ENCODE data around the gene ITSN1.
"Not testable (repeated sequence)": the region's sequence is repeated elsewhere in the genome, so short reads cannot be mapped to it uniquely, and the experiment has no call there.

Gene ITSN1

GRCh38 chr21:33859373-33860102 lies 217.2 kb downstream of the ITSN1 start:
- TF ChIP-seq CTCF (IDR thresholded peaks at IDR 0.05; ENCODE audit: low read depth, low read length): no peak
- no peak for DNase-seq
- H3K27me3 ChIP-seq: no peaks in the 10 kb centered on the region

GRCh38 chr21:33860332-33860879 lies 218.1 kb downstream of the ITSN1 start:
- H3K9me3 ChIP-seq: no peaks in the 10 kb centered on the region
- no peaks in the 10 kb centered on the region for H3K27me3 ChIP-seq
- H3K4me3 ChIP-seq (ENCODE audit: low read depth, low read length): no peak overlapping the region
- no peak for TF ChIP-seq CTCF (IDR thresholded peaks at IDR 0.05; ENCODE audit: low read depth, low read length)
- H3K36me3 ChIP-seq: no peaks in the 10 kb centered on the region
- H3K4me1 ChIP-seq: no peaks in the 10 kb centered on the region
- DNase-seq: no peak

More at GRCh38 chr21:33859373-33860102, 217.2 kb downstream of the ITSN1 start:
- Histone ChIP-seq H3K4me1 (no peaks in the 10 kb centered on the region), H3K36me3 (no peaks in the 10 kb centered on the region), H3K9me3 (no peaks in the 10 kb centered on the region), H3K4me3 (ENCODE audit: low read depth, low read length) (no peak overlapping the region)

GRCh38 chr21:33861125-33861524 lies 218.8 kb downstream of the ITSN1 start:
- TF ChIP-seq CTCF (IDR thresholded peaks at IDR 0.05; ENCODE audit: low read depth, low read length): no peak
- Histone ChIP-seq H3K27me3 (no peaks in the 10 kb centered on the region), H3K36me3 (no peaks in the 10 kb centered on the region), H3K4me1 (no peaks in the 10 kb centered on the region), H3K4me3 (ENCODE audit: low read depth, low read length) (no peak overlapping the region), H3K9me3 (no peaks in the 10 kb centered on the region)
- no peak for DNase-seq

- H3K4me3 ChIP-seq (ENCODE audit: low read depth, low read length); H3K4me1 ChIP-seq; H3K9me3 ChIP-seq; DNase-seq; H3K36me3 ChIP-seq; H3K27me3 ChIP-seq: not testable (repeated sequence)
Measured at GRCh38 chr21:33863191-33863590, 220.9 kb downstream of the ITSN1 start.

- Histone ChIP-seq H3K4me1 (no peaks in the 10 kb centered on the region), H3K4me3 (ENCODE audit: low read depth, low read length) (no peak overlapping the region), H3K36me3 (no peaks in the 10 kb centered on the region), H3K9me3 (no peaks in the 10 kb centered on the region), H3K27me3 (no peaks in the 10 kb centered on the region)
- TF ChIP-seq CTCF (IDR thresholded peaks at IDR 0.05; ENCODE audit: low read depth, low read length): no peak
- no peak for DNase-seq
Measured at GRCh38 chr21:33864150-33864549, 221.8 kb downstream of the ITSN1 start.

- H3K27me3 ChIP-seq: no peaks in the 10 kb centered on the region
- H3K9me3 ChIP-seq: no peaks in the 10 kb centered on the region
- H3K4me1 ChIP-seq: no peaks in the 10 kb centered on the region
- DNase-seq: no peak
- H3K36me3 ChIP-seq: no peaks in the 10 kb centered on the region
- no peak overlapping the region for H3K4me3 ChIP-seq (ENCODE audit: low read depth, low read length)
- TF ChIP-seq CTCF (IDR thresholded peaks at IDR 0.05; ENCODE audit: low read depth, low read length): no peak
Measured at GRCh38 chr21:33865176-33865575, 222.9 kb downstream of the ITSN1 start.
